Immature natural killer cell (primary cell): Measurements from ENCODE around the gene CSPG4. TPM values are rescaled to one million over a fixed set of nuclear protein-coding genes. Genes with fewer than 3 reads are reported as not detected.
"Not testable (repeated sequence)": the region's sequence is repeated elsewhere in the genome, so short reads cannot be mapped to it uniquely, and the experiment has no call there.

Experiments used
- DNase-seq, 3 donors: peaks; one replicate each; pipeline ENCODE4 v3.0.0; 2022; ENCODE audit warnings: mixed read lengths in 1 of 3
- H3K27ac Mint-ChIP-seq, 6 donors: one replicate each; pipeline ENCODE4 v1.8.0; 2020; ENCODE audit warnings: mixed read lengths in 6 of 6, mild to moderate bottlenecking in 5 of 6, inconsistent platforms in 4 of 6, moderate library complexity in 3 of 6
- H3K27me3 Mint-ChIP-seq, 3 donors: one replicate each; pipeline ENCODE4 v1.8.0; 2020 to 2021; ENCODE audit warnings: low read depth in 3 of 3, mild to moderate bottlenecking in 3 of 3, mixed read lengths in 3 of 3, moderate library complexity in 3 of 3, inconsistent platforms in 1 of 3
- H3K36me3 Mint-ChIP-seq, 3 donors: one replicate each; pipeline ENCODE4 v1.8.0; 2020; ENCODE audit warnings: mixed read lengths in 3 of 3, inconsistent platforms in 2 of 3, mild to moderate bottlenecking in 2 of 3
- H3K4me1 Mint-ChIP-seq, 2 donors: one replicate each; pipeline ENCODE4 v1.8.0; 2020; ENCODE audit warnings: inconsistent platforms in 2 of 2, mild to moderate bottlenecking in 2 of 2, mixed read lengths in 2 of 2, moderate library complexity in 1 of 2
- H3K4me3 Mint-ChIP-seq, 5 donors: one replicate each; pipeline ENCODE4 v1.8.0; 2020; ENCODE audit warnings: mild to moderate bottlenecking in 5 of 5, mixed read lengths in 5 of 5, inconsistent platforms in 3 of 5, moderate library complexity in 3 of 5
- H3K9me3 Mint-ChIP-seq, 6 donors: one replicate each; pipeline ENCODE4 v1.8.0; 2020; ENCODE audit warnings: mild to moderate bottlenecking in 6 of 6, mixed read lengths in 6 of 6, inconsistent platforms in 4 of 6, moderate library complexity in 3 of 6
- polyA plus RNA-seq, 3 donors: library from polyadenylated mRNA; unstranded; fragments of 300-500 nt; fragmentation: Illumina TruSeq; gene quantifications; one replicate each; pipeline ENCODE4 v1.2.3, GENCODE V29; 2021

The CSPG4 gene
- polyA plus RNA-seq, 3 donors from 2014 or later, result 0.12 to 0.18 TPM; not detected in 1

- H3K9me3 Mint-ChIP-seq, H3K27ac Mint-ChIP-seq, H3K27me3 Mint-ChIP-seq: not testable (repeated sequence)
These were observed 23.2 kb downstream of the CSPG4 start for GRCh38 chr15:75689429-75689828.

DNA sequence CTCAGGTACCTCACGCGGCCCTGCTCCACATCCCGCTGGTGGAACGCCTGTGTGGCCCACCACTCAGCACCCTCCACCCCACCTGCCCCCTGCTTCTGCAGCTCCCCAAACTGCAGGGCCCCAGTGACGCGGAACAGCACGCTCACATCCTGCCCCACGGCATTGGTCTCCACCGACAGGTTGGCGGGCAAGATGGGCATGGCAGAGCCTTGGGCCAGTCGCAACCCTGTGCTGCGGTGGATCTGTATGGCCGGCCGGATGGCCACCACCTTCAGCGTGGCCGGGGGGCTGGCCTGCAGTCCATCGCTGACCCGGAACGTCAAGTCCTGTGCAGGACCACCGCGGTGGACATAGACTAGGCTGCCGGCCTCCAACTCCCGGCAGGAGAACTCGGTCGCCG, 23.8 kb downstream of the CSPG4 start:
- Mint-ChIP-seq H3K27ac (no peak overlapping the region), H3K27me3 (peaks cover 0 to 5% (median 4%) of the 10 kb centered on the region in 3 donors), H3K4me3 (no peak overlapping the region), H3K36me3 (no peaks in the 10 kb centered on the region), H3K9me3 (no peaks in the 10 kb centered on the region), H3K4me1 (peaks cover 9 to 17% of the 10 kb centered on the region in 2 donors)
- DNase-seq, result no peak

More at GRCh38 chr15:75689429-75689828, 23.2 kb downstream of the CSPG4 start:
- H3K4me1 Mint-ChIP-seq, result peaks cover 10 to 23% of the 10 kb centered on the region in 2 donors
- H3K36me3 Mint-ChIP-seq, DNase-seq, H3K4me3 Mint-ChIP-seq: not testable (repeated sequence)

- H3K9me3 Mint-ChIP-seq, result no peaks in the 10 kb centered on the region
- peaks cover 6 to 11% of the 10 kb centered on the region in 2 donors for H3K4me1 Mint-ChIP-seq
- peaks cover 0 to 5% (median 4%) of the 10 kb centered on the region in 3 donors for H3K27me3 Mint-ChIP-seq
- no peak overlapping the region for H3K4me3 Mint-ChIP-seq
- no peak for DNase-seq
- H3K36me3 Mint-ChIP-seq, result no peaks in the 10 kb centered on the region
- no peak overlapping the region for H3K27ac Mint-ChIP-seq
These were observed 24.4 kb downstream of the CSPG4 start for GRCh38 chr15:75688278-75688557.

DNA sequence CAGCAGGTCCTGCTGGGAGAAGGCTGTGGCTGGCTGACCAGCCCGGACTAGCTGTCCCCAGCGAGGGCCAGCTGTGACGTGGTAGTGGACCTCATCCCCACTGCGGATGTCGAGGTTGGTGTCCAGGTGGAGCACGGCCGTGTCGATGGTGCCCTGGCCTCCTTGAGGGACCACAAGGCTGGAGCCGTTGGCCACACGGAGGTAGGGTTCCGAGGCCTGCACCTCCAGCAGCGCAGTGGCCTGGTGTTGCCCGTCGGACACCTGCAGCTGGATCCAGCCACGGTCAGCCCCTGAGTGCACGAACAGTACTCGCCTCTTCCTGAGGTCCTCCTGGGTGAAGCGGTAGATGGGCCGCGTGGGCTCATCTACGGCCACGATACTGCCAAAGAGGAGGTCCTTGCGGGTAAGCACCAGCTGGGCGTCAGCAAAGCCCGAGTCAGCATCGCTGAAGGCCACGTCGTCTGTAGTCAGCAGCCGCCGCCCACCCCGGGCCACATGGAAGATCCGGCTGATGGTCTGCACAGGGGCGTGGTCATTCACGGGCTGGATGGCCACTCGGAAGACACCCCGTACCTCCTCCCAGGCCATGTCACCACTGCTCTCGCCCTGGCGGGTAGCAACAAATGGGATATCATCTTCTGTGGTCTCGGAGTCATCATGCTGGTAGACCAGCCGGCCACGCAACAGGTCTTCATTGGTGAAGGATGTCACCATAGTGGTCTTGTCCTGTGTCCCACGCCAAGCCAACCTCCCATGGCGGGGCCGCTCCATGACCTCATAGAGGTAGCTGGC, 25.0 kb downstream of the CSPG4 start:
- no peak for DNase-seq
- H3K27me3 Mint-ChIP-seq, result peaks cover 0 to 5% (median 4%) of the 10 kb centered on the region in 3 donors
- peaks cover 5 to 6% of the 10 kb centered on the region in 2 donors for H3K4me1 Mint-ChIP-seq
- no peaks in the 10 kb centered on the region for H3K36me3 Mint-ChIP-seq
- H3K9me3 Mint-ChIP-seq, result no peaks in the 10 kb centered on the region
- no peak overlapping the region for H3K4me3 Mint-ChIP-seq
- H3K27ac Mint-ChIP-seq, result no peak overlapping the region

DNA sequence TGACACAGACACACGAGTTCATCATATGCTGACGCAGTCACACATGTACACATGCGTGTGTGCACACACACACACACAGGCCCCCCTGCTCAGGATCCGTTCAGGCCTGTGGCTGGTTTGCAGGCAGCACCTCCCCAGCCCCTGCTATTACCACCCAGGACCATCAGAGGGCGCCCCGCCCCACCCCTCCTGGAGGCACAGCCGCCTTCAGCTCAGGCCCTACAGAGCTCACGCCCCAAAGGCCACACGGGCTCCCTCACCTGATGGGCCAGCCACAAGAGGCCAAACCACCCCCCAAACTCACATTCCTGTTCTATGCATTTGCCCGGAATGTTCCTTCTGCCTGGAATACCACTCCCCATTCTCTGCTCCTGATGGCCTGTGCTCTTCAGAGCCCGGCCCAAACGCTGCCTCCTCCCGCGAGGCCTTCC, 26.4 kb downstream of the CSPG4 start:
- H3K4me3 Mint-ChIP-seq, result not testable (repeated sequence)

GRCh38 chr15:75685195-75685594, 27.5 kb downstream of the CSPG4 start:
- no peaks in the 10 kb centered on the region for H3K36me3 Mint-ChIP-seq
- H3K27ac Mint-ChIP-seq, result no peak overlapping the region
- no peak overlapping the region for H3K4me3 Mint-ChIP-seq
- H3K9me3 Mint-ChIP-seq, result no peaks in the 10 kb centered on the region
- H3K27me3 Mint-ChIP-seq, result peaks cover 0 to 3% (median 0%) of the 10 kb centered on the region in 3 donors
- DNase-seq, result no peak
- H3K4me1 Mint-ChIP-seq, result no peaks in the 10 kb centered on the region

More for the DNA sequence above, 26.4 kb downstream of the CSPG4 start:
- H3K27me3 Mint-ChIP-seq, H3K36me3 Mint-ChIP-seq, H3K27ac Mint-ChIP-seq, H3K9me3 Mint-ChIP-seq, H3K4me1 Mint-ChIP-seq: not testable (repeated sequence)
- DNase-seq, result peak; percentile 69 to 77 (median 72)

DNA sequence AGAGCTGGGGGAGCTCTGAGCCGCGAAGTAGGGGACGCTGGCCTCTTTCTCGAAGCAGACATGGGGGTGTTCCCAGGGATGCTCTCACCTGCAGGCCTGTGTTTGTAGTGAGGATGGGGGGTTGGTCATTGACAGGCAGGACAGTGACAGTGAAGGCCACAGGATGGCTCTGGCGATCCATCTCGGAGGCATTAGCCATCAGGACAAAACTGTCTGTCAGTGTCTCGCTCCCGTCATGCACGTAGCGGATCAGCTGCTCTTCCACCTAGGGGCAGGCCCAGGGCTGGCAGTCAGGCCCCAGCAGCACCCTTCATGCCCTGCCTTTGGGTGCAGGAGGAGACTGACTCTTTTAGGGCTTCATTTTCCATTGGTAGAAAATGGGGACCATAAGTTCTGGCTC, 28.0 kb downstream of the CSPG4 start:
- DNase-seq, result no peak
- H3K4me1 Mint-ChIP-seq, result no peaks in the 10 kb centered on the region
- no peaks in the 10 kb centered on the region for H3K36me3 Mint-ChIP-seq
- no peak overlapping the region for H3K4me3 Mint-ChIP-seq
- no peaks in the 10 kb centered on the region for H3K9me3 Mint-ChIP-seq
- H3K27ac Mint-ChIP-seq, result no peak overlapping the region
- H3K27me3 Mint-ChIP-seq, result peaks cover 0 to 3% (median 0%) of the 10 kb centered on the region in 3 donors

DNA sequence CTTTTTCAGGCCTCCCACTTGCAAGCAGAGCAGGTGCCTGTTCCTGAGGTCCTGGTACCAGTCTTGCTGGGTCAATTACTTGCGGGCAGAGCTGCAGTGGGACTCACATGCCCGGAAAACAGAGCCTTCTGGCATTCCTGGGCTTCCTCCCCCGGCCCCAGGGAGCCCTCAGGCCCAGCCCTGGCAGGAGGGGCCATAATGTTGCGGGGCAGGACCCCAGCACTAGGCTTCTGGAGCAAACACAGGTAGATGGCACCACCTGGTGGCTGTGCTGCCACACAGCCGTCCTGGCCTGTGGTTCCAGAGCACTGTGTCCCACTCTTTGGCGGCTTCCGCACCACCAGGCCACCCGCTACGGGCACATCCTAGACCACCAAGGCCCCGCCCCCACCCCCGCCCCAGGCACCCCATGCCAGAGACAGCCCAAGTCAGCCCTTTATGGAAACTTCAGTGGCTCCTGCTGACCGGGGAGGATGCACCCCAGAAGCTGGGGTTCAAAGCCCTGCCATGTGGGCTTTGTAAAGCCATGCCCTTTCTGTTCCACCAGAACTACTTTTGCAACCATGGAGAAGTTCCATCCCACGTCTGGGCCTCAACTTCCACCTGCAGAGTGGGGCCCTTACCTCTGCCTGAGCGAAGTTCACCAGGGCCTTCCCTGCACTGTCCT, 28.9 kb downstream of the CSPG4 start:
- H3K4me3 Mint-ChIP-seq, H3K4me1 Mint-ChIP-seq: not testable (repeated sequence)

GRCh38 chr15:75682181-75683135, 30.2 kb downstream of the CSPG4 start:
- DNase-seq, result no peak
- Mint-ChIP-seq H3K4me3 (no peak overlapping the region), H3K27ac (no peak overlapping the region), H3K9me3 (no peaks in the 10 kb centered on the region), H3K36me3 (no peaks in the 10 kb centered on the region), H3K4me1 (no peaks in the 10 kb centered on the region), H3K27me3 (peaks cover 0 to 3% (median 0%) of the 10 kb centered on the region in 3 donors)

More for the DNA sequence above, 28.9 kb downstream of the CSPG4 start:
- not testable (repeated sequence) for H3K36me3 Mint-ChIP-seq, H3K27ac Mint-ChIP-seq, H3K9me3 Mint-ChIP-seq, H3K27me3 Mint-ChIP-seq
- peak; percentile 54 to 66 (median 62) for DNase-seq

- no peak overlapping the region for H3K4me3 Mint-ChIP-seq
- H3K4me1 Mint-ChIP-seq, result no peaks in the 10 kb centered on the region
- no peak overlapping the region for H3K27ac Mint-ChIP-seq
- H3K36me3 Mint-ChIP-seq, result no peaks in the 10 kb centered on the region
- no peak for DNase-seq
- no peaks in the 10 kb centered on the region for H3K27me3 Mint-ChIP-seq
- no peaks in the 10 kb centered on the region for H3K9me3 Mint-ChIP-seq
These were observed 32.5 kb downstream of the CSPG4 start for GRCh38 chr15:75680007-75680789.

DNA sequence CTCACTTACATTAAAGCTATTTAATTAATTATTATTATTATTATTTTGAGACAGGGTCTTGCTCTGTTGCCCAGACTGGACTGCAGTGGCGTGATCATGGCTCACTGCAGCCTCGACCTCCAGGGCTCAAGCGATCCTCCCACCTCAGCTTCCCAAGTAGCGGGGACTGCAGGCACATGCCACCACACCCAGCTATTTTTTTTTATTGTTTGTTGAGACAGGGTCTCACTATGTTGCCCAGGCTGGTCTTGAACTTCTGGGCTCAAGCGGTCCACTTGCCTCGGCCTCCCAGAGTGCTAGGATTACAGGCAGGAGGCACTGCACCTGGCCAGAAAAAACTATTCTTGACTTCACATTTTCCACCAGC, 34.3 kb downstream of the CSPG4 start:
- H3K27me3 Mint-ChIP-seq, DNase-seq, H3K4me3 Mint-ChIP-seq, H3K4me1 Mint-ChIP-seq, H3K27ac Mint-ChIP-seq, H3K36me3 Mint-ChIP-seq, H3K9me3 Mint-ChIP-seq: not testable (repeated sequence)

DNA sequence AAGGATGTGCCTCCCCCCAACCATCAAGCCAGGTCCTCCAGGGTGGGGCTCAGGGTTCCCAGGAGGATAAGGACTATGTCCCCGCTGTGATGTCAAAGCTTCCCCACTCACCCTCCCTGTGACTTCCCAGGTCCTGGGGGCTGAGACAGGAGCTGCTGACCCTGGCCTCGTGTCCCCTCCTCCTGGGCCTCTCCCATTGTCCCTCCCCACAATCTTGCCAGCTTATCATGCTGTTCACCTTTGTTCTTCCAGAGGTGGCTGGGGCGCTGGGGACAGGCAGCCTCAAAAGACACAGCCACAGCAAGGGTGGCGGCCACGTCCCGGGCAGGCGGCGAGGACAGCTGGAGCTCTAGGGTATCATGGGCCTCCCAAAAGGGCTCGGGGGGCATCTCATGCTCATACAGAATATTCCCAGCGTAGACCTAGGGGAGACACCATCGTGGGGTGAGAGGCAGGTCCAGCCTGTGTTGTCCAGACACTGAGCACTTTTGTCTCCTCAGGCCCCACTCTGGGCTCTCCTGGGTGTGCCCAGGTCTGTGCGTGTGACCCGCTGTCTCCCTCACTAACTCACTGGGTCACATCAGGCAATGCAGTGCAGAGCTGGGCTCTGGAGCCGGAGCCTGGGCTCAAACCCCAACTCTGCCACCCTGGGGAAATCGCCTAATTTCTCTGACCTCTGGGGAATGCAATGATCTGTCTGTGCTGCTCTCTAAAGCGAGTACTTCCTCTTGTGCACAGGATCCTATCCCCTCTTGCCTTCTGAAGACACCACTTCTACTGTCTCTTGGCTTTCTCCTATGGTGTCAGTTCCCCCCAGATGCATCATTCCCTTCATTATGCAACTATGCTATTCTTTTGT, 35.0 kb downstream of the CSPG4 start:
- Mint-ChIP-seq H3K4me1 (no peaks in the 10 kb centered on the region), H3K27me3 (no peaks in the 10 kb centered on the region), H3K4me3 (no peak overlapping the region), H3K9me3 (no peaks in the 10 kb centered on the region), H3K27ac (no peak overlapping the region), H3K36me3 (no peaks in the 10 kb centered on the region)
- DNase-seq, result no peak
